ENCODE results near the gene TNFSF9. TPM values are rescaled to one million over a fixed set of nuclear protein-coding genes. Genes with fewer than 3 reads are reported as not detected.
"Not testable (repeated sequence)": the region's sequence is repeated elsewhere in the genome, so short reads cannot be mapped to it uniquely, and the experiment has no call there.

The TNFSF9 gene
- total RNA-seq, 1 donor from 2014 or later, result 1.8 TPM

- DNase-seq (ENCODE audit: low spot score), result no peak
Observed at GRCh38 chr19:6572217-6572616, 41.4 kb downstream of the TNFSF9 start.

GRCh38 chr19:6573350-6573749 lies 42.5 kb downstream of the TNFSF9 start:
- no peak for DNase-seq (ENCODE audit: low spot score)

- DNase-seq (ENCODE audit: low spot score), result no peak
Observed at GRCh38 chr19:6576869-6577475, 46.1 kb downstream of the TNFSF9 start.

GRCh38 chr19:6577476-6578125 lies 46.8 kb downstream of the TNFSF9 start:
- no peak for DNase-seq (ENCODE audit: low spot score)

GRCh38 chr19:6579450-6580178 lies 48.8 kb downstream of the TNFSF9 start:
- DNase-seq (ENCODE audit: low spot score), result no peak

GRCh38 chr19:6580313-6580712 lies 49.5 kb downstream of the TNFSF9 start:
- DNase-seq (ENCODE audit: low spot score), result no peak

GRCh38 chr19:6582515-6583484 lies 52.0 kb downstream of the TNFSF9 start:
- not testable (repeated sequence) for DNase-seq (ENCODE audit: low spot score)

Other genes with a start within 250 kb of the TNFSF9 start
- gene ACER1, start 197.4 kb upstream of the TNFSF9 start, total RNA-seq, result not detected
- 59.8 TPM for gene CLPP, start 169.5 kb upstream of the TNFSF9 start, total RNA-seq
- 45.7 TPM for gene ALKBH7, start 158.2 kb upstream of the TNFSF9 start, total RNA-seq
- gene PSPN, start 155.1 kb upstream of the TNFSF9 start, total RNA-seq, result 0.87 TPM
- 39.1 TPM for gene GTF2F1, start 137.9 kb upstream of the TNFSF9 start, total RNA-seq
- 168 TPM for gene KHSRP, start 106.2 kb upstream of the TNFSF9 start, total RNA-seq
- not detected for gene SLC25A41, start 97.3 kb upstream of the TNFSF9 start, total RNA-seq
- gene SLC25A23, start 71.2 kb upstream of the TNFSF9 start, total RNA-seq, result 21.5 TPM
- not detected for gene CRB3, start 66.8 kb upstream of the TNFSF9 start, total RNA-seq
- 4.5 TPM for gene DENND1C, start 49.2 kb upstream of the TNFSF9 start, total RNA-seq
- 0.48 TPM for gene TUBB4A, start 28.7 kb upstream of the TNFSF9 start, total RNA-seq
- not detected for gene CD70, start 60.1 kb downstream of the TNFSF9 start, total RNA-seq
- gene TNFSF14, start 139.1 kb downstream of the TNFSF9 start, total RNA-seq, result 4.5 TPM
- 1,009 TPM for gene C3, start 189.6 kb downstream of the TNFSF9 start, total RNA-seq
- gene GPR108, start 206.6 kb downstream of the TNFSF9 start, total RNA-seq, result 55.4 TPM
- 88.3 TPM for gene TRIP10, start 208.7 kb downstream of the TNFSF9 start, total RNA-seq
- gene SH2D3A, start 236.4 kb downstream of the TNFSF9 start, total RNA-seq, result 0.55 TPM
- gene VAV1, start 241.7 kb downstream of the TNFSF9 start, total RNA-seq, result 16.4 TPM